OCI-LY7 (cell line): ENCODE measurements around the gene BTRC.

Experiments used
- CTCF ChIP-seq: fragments of 200-600 bp; sonication (generic); conservative IDR thresholded peaks from 2 replicates; pipeline ENCODE4 v1.5.1; 2014; ENCODE audit warnings: mild to moderate bottlenecking, antibody characterized with exemption, low read length, moderate library complexity, mixed read lengths
- EZH2phosphoT487 ChIP-seq: fragments of 200-600 bp; sonication (generic); IDR thresholded peaks from 2 replicates; pipeline ENCODE4 v1.6.1; 2018; ENCODE audit warnings: low read depth, borderline replicate concordance, mild to moderate bottlenecking, mixed run types, antibody characterized with exemption, low read length, moderate library complexity, mixed read lengths

GRCh38 chr10:101429423-101429822 is 75.5 kb downstream of the BTRC start:
- TF ChIP-seq CTCF = no peak
- no peak for TF ChIP-seq EZH2phosphoT487
